Esophagus squamous epithelium (tissue), 4 donors: Measurements from ENCODE around the gene THADA.

Experiments
- CTCF ChIP-seq, 6 experiments: fragments of 450-650 bp in 4 of 6; fragments of 200-600 bp in 2 of 6; sonication (generic) in 2 of 6; IDR thresholded peaks; one replicate each; pipeline ENCODE4 v1.5.1; 2016 to 2019; ENCODE audit warnings: antibody characterized with exemption in 6 of 6, mild to moderate bottlenecking in 4 of 6, moderate library complexity in 4 of 6
- POLR2A ChIP-seq, 4 donors: fragments of 450-650 bp; IDR thresholded peaks; one replicate each; pipeline ENCODE4 v1.6.1; 2017; ENCODE audit warnings: antibody characterized with exemption in 4 of 4, mild to moderate bottlenecking in 4 of 4, moderate library complexity in 3 of 4

GRCh38 chr2:43414033-43414432 lies 181.8 kb downstream of the THADA start:
- TF ChIP-seq CTCF (IDR thresholded peaks at IDR 0.05), result no peak
- no peak for TF ChIP-seq POLR2A (IDR thresholded peaks at IDR 0.05)
